NK-92 treated with Interleukin-12 subunit alpha and Interleukin-12 subunit beta, amount 100 ng/mL, for 24 hours (cell line): ENCODE data around the gene THPO.

Experiments
- DNase-seq: peaks from one replicate; lab custom pipeline; 2025; lab: John Stamatoyannopoulos, UW

Gene THPO

GRCh38 chr3:184377882-184378445, at the start of gene THPO:
THPO (minus strand) TSS chr3:184378207; CDS start chr3:184376259, 1,948 bp downstream.
- DNase-seq, result peak; percentile 68

GRCh38 chr3:184426691-184427141, 48.7 kb upstream of the THPO start:
- DNase-seq, result no peak

GRCh38 chr3:184423561-184423960, 45.6 kb upstream of the THPO start:
- DNase-seq, result no peak

DNA sequence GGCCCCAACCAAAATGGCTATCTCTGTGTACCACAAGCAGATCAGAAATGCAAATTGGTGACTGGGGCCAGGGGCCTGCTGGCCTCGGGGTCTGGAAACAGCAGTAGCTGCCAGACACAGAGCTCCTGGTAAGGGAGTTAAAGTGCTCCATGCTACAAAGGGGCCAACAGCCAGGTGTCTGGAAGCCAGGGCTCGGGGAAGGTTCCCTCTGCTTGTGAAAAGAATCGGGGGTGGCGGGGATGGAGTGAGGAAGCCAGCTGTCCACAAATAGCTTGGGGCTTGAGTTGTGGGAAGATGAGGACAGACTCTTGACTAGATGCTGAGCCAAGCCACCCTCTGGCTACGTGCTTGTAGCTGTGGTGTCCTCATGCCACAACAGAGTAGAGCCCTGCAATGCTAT, 41.2 kb upstream of the THPO start:
- DNase-seq, result no peak

GRCh38 chr3:184417619-184418327, 39.8 kb upstream of the THPO start:
- DNase-seq, result no peak

DNA sequence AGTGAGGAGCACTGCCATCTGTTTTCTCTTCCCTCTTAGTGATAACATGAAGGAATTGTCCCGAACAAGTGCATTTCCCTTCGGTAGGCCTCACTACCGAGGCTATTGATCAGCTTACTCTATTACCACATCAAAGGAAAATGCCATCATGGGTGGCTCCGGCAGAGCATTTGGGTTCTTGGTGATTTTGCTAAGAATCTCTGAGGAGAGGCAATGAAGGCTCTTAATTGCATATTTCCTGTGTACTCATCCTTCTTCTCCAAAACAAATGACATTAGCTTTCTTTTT, 37.1 kb upstream of the THPO start:
- DNase-seq, result no peak

GRCh38 chr3:184414418-184415202, 36.6 kb upstream of the THPO start:
- DNase-seq, result no peak

GRCh38 chr3:184409946-184410500, 32.0 kb upstream of the THPO start:
- no peak for DNase-seq

- DNase-seq, result no peak
Observed at GRCh38 chr3:184409331-184409926, 31.4 kb upstream of the THPO start.

DNA sequence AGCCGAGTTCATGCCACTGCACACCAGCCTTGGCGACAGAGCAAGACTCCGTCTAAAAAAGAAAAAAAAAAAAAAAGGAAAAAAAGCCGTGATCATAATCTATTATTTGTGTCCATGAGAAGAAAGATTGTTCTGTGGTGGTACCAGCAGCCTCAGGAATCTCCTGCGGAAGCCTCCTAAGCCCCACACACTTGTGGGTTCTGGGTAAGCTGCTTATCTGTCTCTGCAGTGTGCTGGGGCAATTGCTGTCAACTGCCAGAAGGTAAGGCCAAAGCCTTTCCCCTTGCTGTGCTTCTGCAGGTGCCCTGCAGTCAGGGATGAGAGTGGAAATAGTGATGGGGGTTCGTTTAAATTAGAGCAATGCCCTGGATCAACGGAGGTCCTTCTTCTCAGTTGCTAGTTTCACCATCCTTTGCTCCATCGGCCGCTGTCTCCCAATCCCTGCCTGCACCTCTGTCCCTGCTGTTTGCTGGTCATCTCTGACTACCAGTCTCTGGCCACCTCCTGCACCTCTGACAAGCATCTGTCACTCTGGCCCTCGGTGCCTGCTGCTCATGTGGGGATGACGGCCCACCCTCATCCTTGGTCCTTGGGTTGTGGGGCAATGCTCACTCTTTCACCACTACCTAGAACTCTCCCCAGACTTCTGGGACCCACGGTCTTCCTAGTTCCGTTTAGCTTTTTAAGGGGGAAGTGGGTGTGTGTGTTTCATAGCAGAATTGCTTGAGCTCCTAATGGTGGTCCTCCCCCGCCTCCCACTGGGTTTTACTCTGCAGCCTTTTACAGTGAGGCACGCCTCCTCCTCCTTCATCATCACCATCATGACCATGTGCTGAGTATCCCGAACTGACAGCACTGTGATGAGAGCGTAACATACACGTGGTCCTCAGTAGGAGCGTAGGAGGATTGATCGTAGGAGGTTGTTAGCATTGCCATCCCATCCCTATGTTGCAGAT, 27.3 kb upstream of the THPO start:
- DNase-seq, result no peak

- no peak for DNase-seq
Observed at GRCh38 chr3:184399410-184399809, 21.4 kb upstream of the THPO start.

- DNase-seq, result no peak
Observed at GRCh38 chr3:184395320-184395660, 17.3 kb upstream of the THPO start.

DNA sequence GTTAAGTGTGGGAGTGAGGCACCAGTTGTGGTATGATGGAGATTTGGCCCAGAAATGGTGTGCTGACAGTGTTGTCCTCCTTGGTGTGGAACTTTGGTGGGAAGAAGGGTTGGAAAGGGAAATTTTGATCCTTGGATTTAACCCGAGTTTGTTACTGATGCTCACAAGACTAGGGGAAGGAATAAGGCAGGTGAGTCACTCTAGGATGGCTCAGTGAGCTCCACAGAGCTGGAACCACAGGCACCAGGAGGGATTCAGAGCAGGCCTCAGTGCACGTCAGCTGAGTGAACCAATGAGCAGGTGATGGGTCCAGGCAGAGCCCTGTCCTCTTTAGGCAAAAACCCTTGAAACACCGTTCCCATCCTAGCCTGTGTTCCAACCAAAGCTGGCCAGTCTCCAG, 13.3 kb upstream of the THPO start:
- no peak for DNase-seq

- DNase-seq, result no peak
Observed at GRCh38 chr3:184389935-184390528, 12.0 kb upstream of the THPO start.

DNA sequence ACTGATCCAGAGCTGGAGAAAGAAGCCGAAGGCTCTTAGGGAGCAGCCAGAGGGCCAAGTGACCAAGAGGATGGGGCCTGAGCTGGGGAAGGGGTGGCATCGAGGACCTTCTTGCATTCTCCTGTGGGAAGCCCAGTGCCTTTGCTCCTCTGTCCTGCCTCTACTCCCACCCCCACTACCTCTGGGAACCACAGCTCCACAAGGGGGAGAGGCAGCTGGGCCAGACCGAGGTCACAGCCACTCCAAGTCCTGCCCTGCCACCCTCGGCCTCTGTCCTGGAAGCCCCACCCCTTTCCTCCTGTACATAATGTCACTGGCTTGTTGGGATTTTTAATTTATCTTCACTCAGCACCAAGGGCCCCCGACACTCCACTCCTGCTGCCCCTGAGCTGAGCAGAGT, 11.4 kb upstream of the THPO start:
- no peak for DNase-seq

- no peak for DNase-seq
Observed at GRCh38 chr3:184388936-184389230, 10.9 kb upstream of the THPO start.

DNA sequence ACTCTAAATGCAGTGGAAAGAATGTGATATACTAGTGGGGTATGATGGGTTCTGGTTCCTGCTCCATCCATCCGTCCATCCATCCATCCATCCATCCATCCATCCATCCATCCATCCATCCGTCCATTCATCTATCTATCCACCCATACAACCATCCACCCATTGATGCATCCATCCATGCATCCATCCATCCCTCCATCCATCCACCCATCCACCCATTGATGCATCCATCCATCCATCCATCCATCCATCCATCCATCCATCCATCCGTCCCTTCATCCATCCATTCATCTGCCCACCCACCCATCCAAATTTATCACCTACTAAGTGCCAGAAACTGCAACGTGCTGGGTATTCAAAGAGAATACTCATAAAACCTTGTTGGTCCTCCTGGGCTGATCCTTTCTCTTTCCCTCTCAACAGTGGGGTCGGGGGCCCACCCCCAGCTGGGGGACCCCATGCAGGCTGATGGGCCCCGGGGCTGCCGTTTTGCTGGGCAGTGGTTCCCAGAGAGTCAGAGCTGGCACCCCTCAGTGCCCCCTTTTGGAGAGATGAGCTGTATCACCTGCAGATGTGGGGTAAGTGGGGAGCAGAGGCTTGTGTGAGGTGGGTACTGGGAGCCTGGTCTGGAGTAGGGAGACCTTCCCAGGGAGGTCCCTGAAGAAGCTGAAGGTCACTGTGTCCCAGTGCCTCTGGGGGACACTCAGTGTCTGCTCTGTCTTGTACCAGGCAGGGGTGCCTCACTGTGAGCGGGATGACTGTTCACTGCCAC, 10.3 kb upstream of the THPO start:
- DNase-seq, result no peak

- DNase-seq, result no peak
Observed at GRCh38 chr3:184387174-184387714, 9.2 kb upstream of the THPO start.

DNA sequence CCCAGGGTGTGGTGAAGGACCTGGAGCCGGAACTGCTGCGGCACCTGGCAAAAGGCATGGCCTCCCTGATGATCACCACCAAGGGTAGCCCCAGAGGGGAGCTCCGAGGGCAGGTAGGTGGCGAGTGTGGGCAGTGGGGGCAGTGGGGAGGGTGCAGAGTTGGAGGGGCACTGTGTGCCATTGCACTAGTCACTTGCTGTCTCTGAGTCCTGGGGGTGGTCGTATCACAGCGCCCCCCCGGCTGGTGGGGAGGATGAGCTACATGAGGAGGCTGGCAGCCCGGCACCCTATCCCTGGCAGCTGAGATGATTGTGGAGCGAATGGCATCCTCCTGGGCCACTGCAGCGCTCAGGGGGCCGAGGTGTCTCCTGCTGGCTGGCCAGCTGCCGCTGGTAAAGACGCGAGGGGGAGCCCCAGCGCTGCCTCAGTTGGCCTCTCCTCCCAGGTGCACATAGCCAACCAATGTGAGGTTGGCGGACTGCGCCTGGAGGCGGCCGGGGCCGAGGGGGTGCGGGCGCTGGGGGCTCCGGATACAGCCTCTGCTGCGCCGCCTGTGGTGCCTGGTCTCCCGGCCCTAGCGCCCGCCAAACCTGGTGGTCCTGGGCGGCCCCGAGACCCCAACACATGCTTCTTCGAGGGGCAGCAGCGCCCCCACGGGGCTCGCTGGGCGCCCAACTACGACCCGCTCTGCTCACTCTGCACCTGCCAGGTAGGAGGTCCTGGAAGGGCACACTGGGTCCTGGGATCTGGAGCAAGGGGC, 8.2 kb upstream of the THPO start:
- no peak for DNase-seq
